K562 (cell line): ENCODE measurements around the gene GPR55. TPM values are rescaled to one million over a fixed set of nuclear protein-coding genes. Genes with fewer than 3 reads are reported as not detected.
A peak's percentile ranks its signal among the peaks of the same experiment; 100 is the strongest.

Source experiments
- ARID1B ChIP-seq: fragments of 450-650 bp; IDR thresholded peaks from 2 replicates; pipeline ENCODE4 v1.6.1; 2016; ENCODE audit warnings: antibody characterized with exemption, mild to moderate bottlenecking, inconsistent platforms
- ARNT ChIP-seq, 2 experiments: fragments of 450-650 bp; IDR thresholded peaks; 2 replicates each; pipeline ENCODE4 v1.6.1; 2016; ENCODE audit warnings: mild to moderate bottlenecking in 1 of 2
- CC2D1A ChIP-seq: fragments of 450-650 bp; IDR thresholded peaks from 2 replicates; pipeline ENCODE4 v1.6.1; 2017; ENCODE audit warnings: mild to moderate bottlenecking
- E2F3 ChIP-seq: fragments of 250-450 bp; sonication (Bioruptor Pico); IDR thresholded peaks from 2 replicates; pipeline ENCODE4 v1.4.0; 2020; ENCODE audit warnings: mild to moderate bottlenecking
- ETV5 ChIP-seq: sonication (generic); formaldehyde crosslinking; IDR thresholded peaks from 2 replicates; pipeline ENCODE4 v1.4.0; 2020; ENCODE audit warnings: low read depth, mild to moderate bottlenecking, missing genetic modification reagents
- IRF9 ChIP-seq: fragments of 450-650 bp; IDR thresholded peaks from 2 replicates; pipeline ENCODE4 v1.6.1; 2016; ENCODE audit warnings: missing biosample characterization, missing genetic modification characterization
- MEF2D ChIP-seq: conservative IDR thresholded peaks from 2 replicates; pipeline ENCODE4 v1.6.1; 2016; ENCODE audit warnings: low read depth, missing genetic modification characterization, missing compliant biosample characterization
- MNT ChIP-seq, 2 experiments: fragments of 450-650 bp; conservative IDR thresholded peaks; 2 replicates each; pipeline ENCODE4 v1.6.1; 2017; ENCODE audit warnings: mild to moderate bottlenecking in 2 of 2, moderate library complexity in 2 of 2
- MTA3 ChIP-seq: fragments of 450-650 bp; formaldehyde crosslinking; IDR thresholded peaks from 2 replicates; pipeline ENCODE4 v1.6.1; 2017; ENCODE audit warnings: mild to moderate bottlenecking, borderline replicate concordance
- SAP30 ChIP-seq: fragments of 200-600 bp; sonication (generic); IDR thresholded peaks from 2 replicates; pipeline ENCODE4 v1.6.1; 2012; ENCODE audit warnings: borderline replicate concordance, low read depth, mild to moderate bottlenecking, moderate library complexity, low read length, control low read depth, inconsistent platforms; ENCODE audit not compliant: insufficient read depth, poor library complexity, severe bottlenecking
- TCF3 ChIP-seq: sonication (generic); formaldehyde crosslinking; IDR thresholded peaks from 2 replicates; pipeline ENCODE4 v1.4.0; 2020; ENCODE audit warnings: mild to moderate bottlenecking, missing genetic modification reagents
- VEZF1 ChIP-seq: fragments of 200-800 bp; sonication (Bioruptor generic); IDR thresholded peaks from 2 replicates; pipeline ENCODE4 v1.6.1; 2017; ENCODE audit warnings: missing genetic modification characterization, missing compliant biosample characterization
- ZEB2 ChIP-seq: fragments of 450-650 bp; IDR thresholded peaks from 2 replicates; pipeline ENCODE4 v1.6.1; 2016
- ZNF592 ChIP-seq: fragments of 450-650 bp; IDR thresholded peaks from 2 replicates; pipeline ENCODE4 v1.6.1; 2017; ENCODE audit warnings: antibody characterized with exemption, mild to moderate bottlenecking
- ZNF785 ChIP-seq: fragments of 250-450 bp; sonication (Bioruptor Pico); IDR thresholded peaks from 2 replicates; pipeline ENCODE4 v1.4.0; 2020; ENCODE audit warnings: mild to moderate bottlenecking
- polyA plus RNA-seq, 8 experiments: library from polyadenylated mRNA; depleted of rRNA in 4 of 8; stranded (reverse) in 5 of 8; unstranded in 3 of 8; fragments of >200 nt; fragmentation: Nextera tagmentation in 2 of 8; fragmentation: Illumina TruSeq in 1 of 8; extraction: Ambion mirVana in 2 of 8; extraction: Trizol in 1 of 8; gene quantifications; 2 replicates each; pipeline versions ENCODE4 v1.2.1 to v1.2.3, GENCODE V29; 2011 to 2014; ENCODE audit warnings: inconsistent platforms in 1 of 8, missing spikeins in 1 of 8
- total RNA-seq, 7 experiments: library from RNA; depleted of rRNA in 6 of 7; stranded (reverse); fragments of >200 nt in 6 of 7; fragmentation: Illumina TruSeq in 2 of 7; extraction: Trizol in 2 of 7; gene quantifications; 2 replicates each; pipeline versions ENCODE4 v1.2.1 to v1.2.3, GENCODE V29; 2011 to 2021; ENCODE audit warnings: low replicate concordance in 1 of 7
- TF ChIP-seq, protein P1 (sequence below), 2 experiments: IDR thresholded peaks in 1 of 2; conservative IDR thresholded peaks in 1 of 2; 2 replicates each; pipeline ENCODE4 v1.6.1; 2016; ENCODE audit warnings: low read depth in 2 of 2, mild to moderate bottlenecking in 1 of 2, missing compliant biosample characterization in 1 of 2, missing genetic modification characterization in 1 of 2, moderate library complexity in 1 of 2

GPR55 gene
- total and polyA plus RNA-seq, 9 of the 15 experiments (the other 6 are each of a cell fraction or from before 2014, with no cell fraction given) = 0.11 to 0.49 (median 0.27) TPM

DNA sequence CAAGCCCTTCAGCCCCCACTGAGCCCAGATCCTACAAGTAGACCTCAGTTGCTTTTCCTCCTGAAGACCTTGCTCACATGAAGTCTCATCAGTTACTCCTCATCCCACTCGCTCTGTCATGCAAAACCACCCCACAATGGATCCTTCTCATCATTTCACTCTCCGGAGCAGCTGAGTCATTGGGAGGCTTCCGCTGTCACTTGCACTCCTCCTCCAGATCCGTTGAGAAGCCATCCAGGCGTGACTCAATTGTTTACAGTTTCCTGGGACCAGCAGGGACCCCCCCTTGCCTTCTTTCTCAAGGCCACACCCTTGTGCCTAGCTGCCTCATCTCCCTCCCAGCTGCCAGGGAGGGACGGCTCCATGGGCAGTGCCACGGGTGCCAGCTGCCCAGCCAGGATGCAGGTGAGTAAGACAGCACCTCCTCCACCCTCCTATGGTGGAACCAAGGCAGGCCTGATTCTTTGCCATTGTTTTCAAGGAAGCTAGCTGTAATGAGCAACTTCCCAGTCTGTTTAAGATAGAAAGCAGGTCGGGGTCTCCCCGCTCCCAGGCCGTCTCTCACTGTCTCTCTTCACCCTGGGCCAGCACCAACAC, 16.3 kb downstream of the GPR55 start (continued):
- peak; percentile 47 to 85; a peak in 3 of 4 replicates for TF ChIP-seq MNT (conservative IDR thresholded peaks at IDR 0.05)
- peak; percentile 21 for TF ChIP-seq SAP30
- peak; percentile 32; the same call in 1 of the 2 replicates for TF ChIP-seq TCF3 (CRISPR knock-in tag)
- TF ChIP-seq MEF2D (tag) = no peak
- no peak for TF ChIP-seq IRF9
- peak; percentile 84 for TF ChIP-seq ARID1B
- peak; percentile 72; the same call in 1 of the 2 replicates for TF ChIP-seq ETV5 (CRISPR knock-in tag)
- 0 out of 2 replicates have a peak, but pooled peaks have one; percentile 49 for TF ChIP-seq CC2D1A
- 0 out of 2 replicates have a peak, but pooled peaks have one; percentile 61 for TF ChIP-seq MTA3
- TF ChIP-seq E2F3 (CRISPR knock-in tag) = no peak
- peak; percentile 89 for TF ChIP-seq VEZF1 (CRISPR knock-in tag)
- peak; percentile 79 for TF ChIP-seq ZNF592
- TF ChIP-seq ZNF785 = no peak
- TF ChIP-seq, protein P1, sequence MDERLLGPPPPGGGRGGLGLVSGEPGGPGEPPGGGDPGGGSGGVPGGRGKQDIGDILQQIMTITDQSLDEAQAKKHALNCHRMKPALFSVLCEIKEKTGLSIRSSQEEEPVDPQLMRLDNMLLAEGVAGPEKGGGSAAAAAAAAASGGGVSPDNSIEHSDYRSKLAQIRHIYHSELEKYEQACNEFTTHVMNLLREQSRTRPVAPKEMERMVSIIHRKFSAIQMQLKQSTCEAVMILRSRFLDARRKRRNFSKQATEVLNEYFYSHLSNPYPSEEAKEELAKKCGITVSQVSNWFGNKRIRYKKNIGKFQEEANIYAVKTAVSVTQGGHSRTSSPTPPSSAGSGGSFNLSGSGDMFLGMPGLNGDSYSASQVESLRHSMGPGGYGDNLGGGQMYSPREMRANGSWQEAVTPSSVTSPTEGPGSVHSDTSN (CRISPR knock-in tag; IDR thresholded peaks at IDR 0.05; ENCODE audit: low read depth) = no peak
- TF ChIP-seq, protein P1 (tag; conservative IDR thresholded peaks at IDR 0.05; ENCODE audit: low read depth) = 0 out of 2 replicates have a peak, but pooled peaks have one; percentile 17
- TF ChIP-seq ARNT (IDR thresholded peaks at IDR 0.05) = peak in 1 of 2 experiments; percentile 28; a peak in 1 of 4 replicates
- TF ChIP-seq ZEB2 = peak; percentile 67; the same call in 1 of the 2 replicates
